Kidney epithelial cell (primary cell): ENCODE measurements around the gene PPP1R2B. TPM values are rescaled to one million over a fixed set of nuclear protein-coding genes. Genes with fewer than 3 reads are reported as not detected.

Experiments used
- total RNA-seq: library from RNA; depleted of rRNA; stranded (reverse); fragments of >200 nt; gene quantifications from 2 replicates; pipeline ENCODE4 v1.2.3, GENCODE V29; 2015

Gene PPP1R2B
- total RNA-seq, 1 donor from 2014 or later, result not detected

Other genes starting within 250 kb of the PPP1R2B start
- gene TIMD4, start 112.9 kb downstream of the PPP1R2B start, total RNA-seq, result not detected in 2 replicates
- gene HAVCR1, start 208.8 kb downstream of the PPP1R2B start, total RNA-seq, result 0.29 and 1.4 TPM in 2 replicates